GDM1 (cell line): ENCODE results near the gene ZNF74.
"Not testable (repeated sequence)": the region's sequence is repeated elsewhere in the genome, so short reads cannot be mapped to it uniquely, and the experiment has no call there.

Experiments
- DNase-seq: peaks from one replicate; lab custom pipeline; 2025; lab: John Stamatoyannopoulos, UW

Gene ZNF74

DNA sequence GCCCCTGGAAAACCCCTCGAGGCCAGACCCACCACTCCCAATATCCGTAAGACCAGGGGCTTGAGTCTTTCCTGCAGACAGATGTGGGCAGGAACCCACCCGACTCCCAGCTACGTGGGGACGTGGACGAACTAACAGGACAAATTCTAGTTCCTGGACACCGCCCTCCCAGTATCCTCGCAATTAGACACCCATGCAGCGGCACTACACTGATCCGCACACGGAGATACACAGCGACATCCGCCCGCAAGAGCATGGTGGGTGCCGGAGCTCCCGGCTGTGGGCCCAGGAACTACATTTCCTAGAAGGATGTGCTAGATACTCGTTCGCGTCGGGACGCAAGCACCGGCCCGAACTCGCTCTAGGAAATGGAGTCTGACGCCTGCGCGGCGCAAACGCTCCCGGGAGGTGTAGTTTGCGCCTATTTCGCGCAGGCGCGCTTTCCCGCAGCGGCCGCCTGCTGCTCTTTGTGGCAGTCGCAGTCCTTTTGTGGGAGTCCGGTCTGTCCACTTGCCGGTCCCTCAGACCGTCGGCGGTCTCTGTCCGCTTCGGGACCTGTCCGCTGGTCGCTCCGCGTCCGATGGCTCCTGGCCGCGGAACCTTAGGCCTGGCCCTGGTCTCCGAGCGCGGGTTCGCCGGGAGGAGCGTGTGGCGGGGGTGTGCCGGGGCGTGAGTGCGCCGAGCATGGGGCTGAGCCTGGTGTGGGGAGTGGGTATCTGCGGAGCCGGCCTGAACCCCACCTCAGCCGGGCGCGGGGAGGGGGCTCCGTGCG is at the start of gene ZNF74:
ZNF74 (plus strand) TSS at position 447 of the 772 bp plus-strand sequence. CDS start 478 bp downstream, outside the sequence.
- DNase-seq = peak; percentile 78

DNA sequence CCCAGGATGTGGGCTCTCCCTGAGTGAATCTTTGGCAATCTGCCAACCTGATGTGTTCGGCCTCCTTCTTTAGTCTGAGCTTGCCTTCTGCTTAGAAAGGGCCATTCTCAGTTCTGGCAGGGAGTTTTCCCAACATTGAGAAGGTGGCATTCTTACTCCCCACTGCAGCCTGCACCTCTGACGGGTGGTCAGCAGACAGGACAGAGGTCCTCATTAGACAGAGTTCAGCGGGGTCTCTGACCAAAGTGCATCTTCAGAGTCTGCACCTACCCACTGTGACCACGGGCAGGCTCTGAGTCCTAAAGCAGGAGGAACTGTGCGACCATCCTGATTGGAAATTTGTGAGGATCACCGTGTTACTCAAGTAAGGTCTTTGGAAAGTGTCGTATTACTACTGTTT is 47.4 kb upstream of the ZNF74 start:
- DNase-seq = not testable (repeated sequence)

DNA sequence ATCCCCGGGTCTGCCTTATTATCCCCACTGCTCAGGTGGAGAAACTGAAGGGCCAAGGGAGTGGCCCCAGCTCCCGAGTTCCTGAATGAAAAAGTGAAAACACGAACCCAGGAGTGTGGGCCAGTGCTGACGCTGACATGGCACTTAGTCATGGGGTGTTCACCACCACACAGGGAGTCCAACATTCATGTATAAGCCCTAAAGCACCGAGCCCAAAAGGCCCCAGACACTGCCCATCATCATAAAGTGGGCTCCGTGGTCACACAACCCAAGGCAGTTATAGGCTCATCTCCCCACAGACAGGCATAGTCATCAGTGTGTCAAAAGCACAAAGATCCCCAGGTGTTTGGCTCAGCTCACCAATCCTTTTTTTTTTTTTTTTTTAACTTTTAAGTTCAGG is 41.4 kb upstream of the ZNF74 start:
- not testable (repeated sequence) for DNase-seq

DNA sequence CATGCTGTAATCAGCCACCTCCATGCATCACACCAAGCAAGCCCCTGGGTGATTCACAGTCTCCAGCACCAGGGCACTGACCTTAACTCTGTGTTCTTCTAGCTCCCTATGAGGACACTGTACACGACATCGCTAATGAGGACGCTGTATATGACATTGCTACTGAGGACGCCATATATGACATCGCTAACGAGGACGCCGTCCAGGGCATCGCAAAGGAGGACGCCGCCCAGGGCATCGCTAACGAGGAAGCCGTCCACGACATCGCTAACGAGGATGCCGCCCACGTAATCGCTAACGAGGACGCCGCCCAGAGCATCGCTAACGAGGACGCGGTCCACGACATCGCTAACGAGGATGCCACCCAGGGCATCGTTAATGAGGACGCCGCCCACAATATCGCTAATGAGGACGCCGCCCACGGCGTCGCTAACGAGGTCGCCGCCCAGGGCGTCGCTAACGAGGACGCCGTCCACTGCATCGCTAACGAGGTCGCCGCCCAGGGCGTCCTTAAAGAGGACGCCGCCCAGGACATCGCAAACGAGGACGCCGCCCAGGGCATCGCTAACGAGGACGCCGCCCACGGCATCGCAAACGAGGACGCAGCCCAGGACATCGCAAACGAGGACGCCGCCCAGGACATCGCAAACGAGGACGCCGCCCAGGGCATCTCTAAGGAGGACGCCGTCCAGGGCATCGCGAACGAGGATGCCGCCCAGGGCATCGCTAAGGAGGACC is 39.5 kb upstream of the ZNF74 start:
- no peak for DNase-seq

DNA sequence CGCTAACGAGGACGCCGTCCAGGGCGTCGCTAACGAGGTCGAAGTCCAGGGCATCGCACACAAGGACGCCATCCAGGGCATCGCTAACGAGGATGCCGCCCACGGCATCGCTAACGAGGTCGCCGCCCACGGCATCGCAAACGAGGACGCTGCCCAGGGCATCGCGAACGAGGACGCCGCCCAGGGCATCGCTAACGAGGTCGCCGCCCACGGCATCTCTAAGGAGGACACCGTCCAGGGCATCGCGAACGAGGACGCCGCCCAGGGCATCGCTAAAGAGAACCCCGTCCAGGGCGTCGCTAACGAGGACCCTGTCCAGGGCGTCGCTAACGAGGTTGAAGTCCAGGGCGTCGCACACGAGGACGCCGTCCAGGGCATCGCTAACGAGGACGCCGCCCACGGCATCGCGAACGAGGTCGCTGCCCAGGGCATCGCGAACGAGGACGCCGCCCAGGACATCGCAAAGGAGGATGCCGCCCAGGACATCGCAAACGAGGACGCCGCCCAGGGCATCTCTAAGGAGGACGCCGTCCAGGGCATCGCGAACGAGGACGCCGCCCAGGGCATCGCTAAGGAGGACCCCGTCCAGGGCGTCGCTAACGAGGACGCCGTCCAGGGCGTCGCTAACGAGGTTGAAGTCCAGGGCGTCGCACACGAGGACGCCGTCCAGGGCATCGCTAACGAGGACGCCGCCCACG is 37.9 kb upstream of the ZNF74 start:
- DNase-seq = not testable (repeated sequence)

DNA sequence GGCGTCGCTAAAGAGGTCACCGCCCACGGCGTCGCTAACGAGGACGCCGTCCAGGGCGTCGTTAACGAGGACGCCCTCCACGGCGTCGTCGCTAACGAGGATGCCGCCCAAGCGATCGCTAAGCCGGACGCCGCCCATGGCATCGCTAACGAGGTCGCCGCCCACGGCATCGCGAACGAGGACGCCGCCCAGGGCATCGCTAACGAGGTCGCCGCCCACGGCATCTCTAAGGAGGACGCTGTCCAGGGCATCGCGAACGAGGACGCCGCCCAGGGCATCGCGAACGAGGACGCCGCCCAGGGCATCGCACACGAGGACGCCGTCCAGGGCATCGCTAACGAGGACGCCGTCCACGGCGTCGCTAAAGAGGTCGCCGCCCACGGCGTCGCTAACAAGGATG is 37.0 kb upstream of the ZNF74 start:
- not testable (repeated sequence) for DNase-seq

DNA sequence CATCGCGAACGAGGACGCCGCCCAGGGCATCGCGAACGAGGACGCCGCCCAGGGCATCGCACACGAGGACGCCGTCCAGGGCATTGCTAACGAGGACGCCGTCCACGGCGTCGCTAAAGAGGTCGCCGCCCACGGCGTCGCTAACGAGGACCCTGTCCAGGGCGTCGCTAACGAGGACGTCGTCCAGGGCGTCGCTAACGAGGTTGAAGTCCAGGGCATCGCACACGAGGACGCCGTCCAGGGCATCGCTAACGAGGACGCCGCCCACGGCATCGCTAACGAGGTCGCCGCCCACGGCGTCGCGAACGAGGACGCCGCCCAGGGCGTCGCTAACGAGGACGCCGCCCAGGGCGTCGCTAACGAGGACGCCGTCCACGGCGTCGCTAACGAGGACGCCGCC is 36.0 kb upstream of the ZNF74 start:
- not testable (repeated sequence) for DNase-seq

DNA sequence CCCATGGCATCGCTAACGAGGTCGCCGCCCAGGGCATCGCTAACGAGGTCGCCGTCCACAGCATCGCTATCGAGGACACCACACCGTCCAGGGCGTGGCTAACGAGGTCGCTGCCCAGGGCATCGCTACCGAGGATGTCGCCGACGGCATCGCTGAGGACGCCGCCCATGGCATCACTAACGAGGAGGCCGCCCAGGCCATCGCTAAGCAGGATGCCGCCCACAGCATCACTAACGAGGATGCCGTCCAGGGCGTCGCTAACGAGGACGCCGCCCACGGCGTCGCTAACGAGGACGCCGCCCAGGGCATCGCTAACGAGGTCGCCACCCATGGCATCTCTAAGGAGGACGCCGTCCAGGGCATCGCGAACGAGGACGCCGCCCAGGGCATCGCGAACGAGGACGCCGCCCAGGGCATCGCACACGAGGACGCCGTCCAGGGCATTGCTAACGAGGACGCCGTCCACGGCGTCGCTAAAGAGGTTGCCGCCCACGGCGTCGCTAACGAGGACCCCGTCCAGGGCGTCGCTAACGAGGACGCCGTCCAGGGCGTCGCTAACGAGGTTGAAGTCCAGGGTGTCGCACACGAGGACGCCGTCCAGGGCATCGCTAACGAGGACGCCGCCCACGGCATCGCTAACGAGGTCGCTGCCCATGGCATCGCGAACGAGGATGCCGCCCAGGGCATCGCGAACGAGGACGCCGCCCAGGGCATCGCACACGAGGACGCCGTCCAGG is 35.3 kb upstream of the ZNF74 start:
- DNase-seq = not testable (repeated sequence)

DNA sequence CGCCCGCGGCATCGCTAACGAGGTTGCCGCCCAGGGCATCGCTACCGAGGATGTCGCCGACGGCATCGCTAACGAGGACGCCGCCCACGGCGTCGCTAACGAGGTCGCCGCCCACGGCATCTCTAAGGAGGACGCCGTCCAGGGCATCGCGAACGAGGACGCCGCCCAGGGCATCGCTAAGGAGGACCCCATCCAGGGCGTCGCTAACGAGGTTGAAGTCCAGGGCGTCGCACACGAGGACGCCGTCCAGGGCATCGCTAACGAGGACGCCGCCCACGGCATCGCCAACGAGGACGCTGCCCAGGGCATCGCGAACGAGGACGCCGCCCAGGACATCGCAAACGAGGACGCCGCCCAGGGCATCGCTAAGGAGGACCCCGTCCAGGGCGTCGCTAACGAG is 33.7 kb upstream of the ZNF74 start:
- not testable (repeated sequence) for DNase-seq

DNA sequence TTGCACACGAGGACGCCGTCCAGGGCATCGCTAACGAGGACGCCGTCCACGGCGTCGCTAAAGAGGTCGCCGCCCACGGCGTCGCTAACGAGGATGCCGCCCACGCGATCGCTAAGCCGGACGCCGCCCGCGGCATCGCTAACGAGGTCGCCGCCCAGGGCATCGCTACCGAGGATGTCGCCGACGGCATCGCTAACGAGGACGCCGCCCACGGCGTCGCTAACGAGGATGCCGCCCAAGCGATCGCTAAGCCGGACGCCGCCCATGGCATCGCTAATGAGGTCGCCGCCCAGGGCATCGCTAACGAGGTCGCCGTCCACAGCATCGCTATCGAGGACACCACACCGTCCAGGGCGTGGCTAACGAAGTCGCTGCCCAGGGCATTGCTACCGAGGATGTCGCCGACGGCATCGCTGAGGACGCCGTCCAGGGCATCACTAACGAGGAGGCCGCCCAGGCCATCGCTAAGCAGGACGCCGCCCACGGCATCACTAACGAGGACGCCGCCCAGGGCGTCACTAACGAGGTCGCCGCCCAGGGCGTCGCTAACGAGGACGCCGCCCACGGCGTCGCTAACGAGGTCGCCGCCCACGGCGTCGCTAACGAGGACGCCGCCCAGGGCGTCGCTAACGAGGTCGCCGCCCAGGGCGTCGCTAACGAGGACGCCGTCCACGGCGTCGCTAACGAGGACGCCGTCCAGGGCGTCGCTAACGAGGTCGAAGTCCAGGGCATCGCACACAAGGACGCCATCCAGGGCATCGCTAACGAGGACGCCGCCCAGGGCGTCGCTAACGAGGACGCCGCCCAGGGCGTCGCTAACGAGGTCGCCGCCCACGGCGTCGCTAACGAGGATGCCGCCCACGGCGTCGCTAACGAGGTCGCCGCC is 32.8 kb upstream of the ZNF74 start:
- not testable (repeated sequence) for DNase-seq

DNA sequence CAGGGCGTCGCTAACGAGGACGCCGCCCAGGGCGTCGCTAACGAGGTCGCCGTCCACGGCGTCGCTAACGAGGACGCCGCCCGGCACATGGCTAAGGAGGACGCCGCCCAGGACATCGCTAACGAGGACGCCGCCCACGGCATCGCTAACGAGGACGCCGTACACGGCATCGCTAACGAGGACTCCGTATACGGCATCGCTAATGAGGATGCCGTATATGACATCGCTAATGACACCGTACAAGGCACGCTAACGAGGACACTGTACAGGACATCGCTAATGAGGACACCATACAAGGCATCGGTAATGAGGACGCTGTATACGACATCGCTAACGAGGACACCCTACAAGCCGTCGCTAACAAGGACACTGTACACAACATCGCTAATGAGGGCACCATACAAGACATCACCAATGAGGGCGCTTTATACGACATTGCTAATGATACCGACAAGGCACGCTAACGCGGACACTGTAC is 32.2 kb upstream of the ZNF74 start:
- not testable (repeated sequence) for DNase-seq

DNA sequence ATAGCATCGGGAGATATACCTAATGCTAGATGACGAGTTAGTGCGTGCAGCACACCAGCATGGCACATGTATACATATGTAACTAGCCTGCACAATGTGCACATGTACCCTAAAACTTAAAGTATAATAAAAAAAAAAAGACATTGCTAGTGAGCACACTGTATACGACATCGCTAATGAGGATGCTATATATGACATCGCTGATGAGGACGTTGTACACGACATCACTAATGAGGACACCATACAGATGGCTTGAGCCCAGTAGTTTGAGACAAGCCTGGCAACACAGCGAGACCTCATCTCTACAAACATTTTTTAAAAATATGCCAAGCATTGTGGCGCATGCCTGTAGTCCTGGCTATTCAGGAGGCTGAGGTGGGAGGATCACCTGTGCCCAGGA is 31.5 kb upstream of the ZNF74 start:
- not testable (repeated sequence) for DNase-seq

DNA sequence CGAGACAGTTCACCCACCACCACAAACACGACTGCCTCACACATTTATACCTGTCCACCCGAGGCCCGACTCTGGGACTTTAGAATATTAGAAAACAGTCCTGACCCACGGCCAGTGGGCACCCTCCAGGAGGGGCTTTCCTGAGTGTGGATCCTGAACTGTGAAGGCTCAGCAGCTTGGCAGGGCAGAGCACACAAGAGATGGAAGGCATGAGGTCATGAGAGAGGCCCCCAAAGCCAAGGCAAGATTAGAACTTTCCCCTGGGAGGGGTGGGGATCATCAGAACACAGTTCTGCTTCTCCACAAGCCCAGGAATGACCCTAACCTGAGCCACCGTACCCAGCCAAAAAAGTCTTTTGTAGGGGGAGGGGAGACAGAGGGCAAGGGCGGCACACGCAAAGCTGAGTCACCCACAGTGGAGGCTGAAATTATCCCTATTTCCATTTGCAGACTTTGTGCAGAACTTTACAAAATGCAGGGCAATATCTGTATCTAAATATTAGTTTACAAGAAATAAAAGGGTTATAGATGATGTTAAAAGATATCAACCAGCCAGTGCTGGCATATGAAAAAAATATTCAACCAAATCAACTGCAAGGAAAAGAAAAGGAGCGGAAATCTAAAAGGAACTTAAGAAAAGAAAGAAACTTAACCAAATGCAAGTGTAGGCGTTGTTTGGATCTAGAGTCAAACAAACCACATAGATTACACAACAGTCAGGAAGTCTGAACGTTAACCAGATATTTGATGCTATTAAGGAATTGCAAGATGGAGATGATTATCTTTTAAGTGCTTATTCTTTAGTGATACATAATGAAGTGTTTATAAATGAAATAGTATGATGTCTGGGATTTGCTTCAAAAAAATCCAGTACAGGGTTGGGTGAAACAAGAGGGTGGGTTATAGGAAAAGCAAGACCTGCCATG is 29.4 kb upstream of the ZNF74 start:
- DNase-seq = not testable (repeated sequence)

DNA sequence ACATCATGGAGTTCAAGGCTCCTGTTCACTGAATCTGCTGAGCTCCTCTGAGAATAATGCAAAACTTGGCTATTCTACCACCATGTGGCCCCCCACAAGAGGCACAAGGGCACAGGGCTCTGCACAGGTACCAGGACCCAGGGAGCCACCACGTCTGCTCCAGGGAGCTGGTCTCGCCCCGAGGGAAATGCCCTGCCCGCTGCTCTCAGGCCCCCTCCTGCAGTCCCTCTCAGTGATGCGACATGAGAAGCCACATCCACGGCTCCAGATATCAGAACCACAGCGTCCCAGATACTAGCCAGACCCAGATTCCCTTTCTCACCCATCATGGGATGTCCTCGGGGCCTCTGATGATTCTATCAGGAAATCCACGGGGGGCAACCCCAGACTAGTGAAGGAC is 27.1 kb upstream of the ZNF74 start:
- not testable (repeated sequence) for DNase-seq

DNA sequence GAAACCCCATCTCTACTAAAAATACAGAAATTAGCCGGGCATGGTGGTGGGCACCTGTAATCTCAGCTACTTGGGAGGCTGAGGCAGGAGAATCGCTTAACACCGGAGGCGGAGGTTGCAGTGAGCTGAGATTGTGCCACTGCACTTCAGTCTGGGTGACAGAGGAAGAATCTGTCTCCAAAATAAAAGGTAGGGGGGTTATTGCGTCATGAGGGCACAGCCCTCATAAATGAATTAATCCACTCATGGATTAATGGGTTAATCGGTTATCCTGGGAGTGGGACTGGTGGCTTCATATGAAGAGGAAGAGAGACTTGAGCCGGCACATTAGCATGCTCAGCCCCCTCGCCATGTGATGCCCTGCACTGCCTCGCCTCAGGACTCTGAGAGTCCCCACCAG is 25.1 kb upstream of the ZNF74 start:
- DNase-seq = not testable (repeated sequence)

DNA sequence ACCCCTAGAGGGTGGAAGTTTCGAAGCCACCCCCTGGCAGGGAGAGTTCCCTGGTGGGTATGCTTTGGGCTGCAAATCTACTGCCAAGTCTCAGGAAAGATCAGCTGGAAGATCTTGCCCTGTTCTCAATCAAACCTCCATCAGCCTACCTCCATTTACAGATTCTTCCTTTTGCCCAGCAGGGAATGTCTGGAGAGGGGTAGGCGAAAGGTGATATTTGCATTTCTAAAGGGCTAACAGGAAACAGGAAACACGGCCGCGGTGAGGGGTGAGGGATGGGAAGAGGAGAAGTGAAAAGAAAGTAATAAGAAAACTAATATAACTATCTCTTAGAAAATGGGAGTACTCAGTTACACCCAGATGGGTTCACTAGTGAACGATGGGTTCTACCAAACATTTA is 22.3 kb upstream of the ZNF74 start:
- not testable (repeated sequence) for DNase-seq

DNA sequence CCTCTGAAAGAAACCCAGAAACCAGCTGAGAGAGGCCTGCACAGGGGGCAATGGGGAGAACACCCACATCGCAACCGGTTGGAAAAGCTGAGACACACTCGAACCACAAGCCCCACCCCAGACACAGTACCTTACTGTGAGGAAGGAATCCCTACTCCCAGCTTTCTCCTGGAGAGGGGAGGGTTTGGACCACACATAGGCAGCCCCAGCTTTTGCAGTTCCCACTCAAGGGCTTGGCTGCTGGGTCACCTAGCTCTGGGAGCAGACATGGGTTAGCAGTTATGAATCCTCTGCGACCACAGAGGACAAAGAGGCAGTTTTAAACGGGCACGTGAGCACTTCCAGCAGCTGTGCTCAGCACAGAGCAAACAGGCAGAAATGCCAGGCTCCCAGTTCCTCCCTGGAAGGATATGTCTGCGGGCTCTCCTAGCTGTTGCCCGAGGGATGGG is 21.5 kb upstream of the ZNF74 start:
- DNase-seq = not testable (repeated sequence)

DNA sequence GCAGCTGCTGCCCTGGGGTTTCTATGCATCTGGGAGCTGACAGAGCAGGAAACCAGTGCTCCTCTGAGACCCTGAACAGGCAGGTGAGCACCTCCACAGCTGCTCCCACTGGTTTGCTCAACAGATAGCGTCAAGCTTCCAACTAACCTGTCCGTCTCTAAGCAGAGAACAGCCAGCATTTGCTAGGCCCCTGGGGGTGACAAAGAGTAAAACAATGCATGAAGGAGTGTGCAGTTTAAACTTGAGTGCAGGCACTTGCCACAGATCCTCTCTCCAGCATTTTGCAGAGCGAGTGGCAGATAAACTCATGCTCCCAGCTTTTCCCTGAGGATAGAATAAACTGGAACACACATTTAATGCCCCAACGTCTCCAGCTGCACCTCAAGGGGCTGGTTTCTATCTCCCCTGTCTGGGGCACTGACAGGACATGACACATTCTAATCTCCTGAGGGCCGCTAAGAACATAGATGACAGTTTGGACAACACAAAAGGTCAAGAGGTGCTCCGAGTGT is 20.7 kb upstream of the ZNF74 start:
- not testable (repeated sequence) for DNase-seq

DNA sequence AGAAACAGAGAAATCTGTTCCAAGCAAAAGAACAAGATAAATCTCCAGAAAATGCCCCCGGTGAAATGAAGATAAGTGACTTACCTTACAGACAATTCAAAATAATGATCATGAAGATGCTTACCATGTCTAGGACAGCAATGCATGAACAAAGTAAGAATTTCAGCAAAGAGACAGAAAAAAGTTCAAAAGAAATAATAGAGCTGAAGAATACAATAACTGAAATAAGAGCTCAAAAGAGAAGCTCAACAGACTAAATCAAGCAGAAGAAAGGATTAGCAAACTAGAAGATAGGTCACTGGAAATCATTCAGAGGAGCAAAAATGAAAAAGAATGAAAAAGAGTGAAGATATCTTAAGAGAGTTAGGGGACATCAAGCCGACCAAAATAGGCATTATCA is 19.8 kb upstream of the ZNF74 start:
- DNase-seq = not testable (repeated sequence)
